Neural cell (in vitro differentiated cells): ENCODE measurements around the gene PRM2. TPM values are rescaled to one million over a fixed set of nuclear protein-coding genes. Genes with fewer than 3 reads are reported as not detected.

Experiments
- H2AFZ ChIP-seq: fragments of 200-600, 300-800 bp; sonication (generic), shearing (Covaris generic); 2 replicates; pipeline ENCODE4 v1.6.0; 2014; ENCODE audit warnings: low read depth, mild to moderate bottlenecking, antibody characterized with exemption, low read length, moderate library complexity
- H3F3A ChIP-seq: fragments of 200-600 bp; shearing (Covaris generic); 2 replicates; pipeline ENCODE4 v1.6.1; 2016; ENCODE audit warnings: mild to moderate bottlenecking, moderate library complexity, mixed read lengths, antibody characterized with exemption, low read length; ENCODE audit not compliant: insufficient read depth, poor library complexity, severe bottlenecking
- H3K27ac ChIP-seq: fragments of 200-600, 300-800 bp; sonication (generic), shearing (Covaris generic); 2 replicates; pipeline ENCODE4 v1.5.1; 2014; ENCODE audit warnings: mild to moderate bottlenecking, low read length, moderate library complexity
- H3K27me3 ChIP-seq: fragments of 300-800, 200-600 bp; sonication (generic), shearing (Covaris generic); 2 replicates; pipeline ENCODE4 v1.6.0; 2014; ENCODE audit warnings: mild to moderate bottlenecking, low read depth, low read length, moderate library complexity; ENCODE audit not compliant: insufficient read depth
- H3K36me3 ChIP-seq: fragments of 300-800, 200-600 bp; sonication (generic), shearing (Covaris generic); 2 replicates; pipeline ENCODE4 v1.5.1; 2014; ENCODE audit warnings: mild to moderate bottlenecking, antibody characterized with exemption, low read length, moderate library complexity; ENCODE audit not compliant: insufficient read depth
- H3K4me2 ChIP-seq: fragments of 300-800, 200-600 bp; sonication (generic), shearing (Covaris generic); 2 replicates; pipeline ENCODE4 v1.6.0; 2014; ENCODE audit warnings: mild to moderate bottlenecking, low read length
- H3K4me3 ChIP-seq: fragments of 300-800, 200-600 bp; sonication (generic), shearing (Covaris generic); 2 replicates; pipeline ENCODE4 v1.5.1; 2014; ENCODE audit warnings: mild to moderate bottlenecking, low read length, moderate library complexity
- H3K79me2 ChIP-seq: fragments of 200-600 bp; shearing (Covaris generic); replicated peaks from 2 replicates; pipeline ENCODE4 v1.6.0; 2014; ENCODE audit warnings: mild to moderate bottlenecking, low read length, moderate library complexity; ENCODE audit not compliant: insufficient read depth
- H3K9ac ChIP-seq: fragments of 300-800, 200-600 bp; sonication (generic), shearing (Covaris generic); 2 replicates; pipeline ENCODE4 v1.6.1; 2016; ENCODE audit warnings: mild to moderate bottlenecking, low read length, mixed read lengths
- H3K9me2 ChIP-seq: fragments of 200-600 bp; shearing (Covaris generic); 2 replicates; pipeline ENCODE4 v1.6.1; 2016; ENCODE audit warnings: mild to moderate bottlenecking, low read length, mixed read lengths; ENCODE audit not compliant: insufficient read depth
- H3K9me3 ChIP-seq: fragments of 200-600, 300-800 bp; sonication (generic), shearing (Covaris generic); 2 replicates; pipeline ENCODE4 v1.6.1; 2016; ENCODE audit warnings: mild to moderate bottlenecking, mixed run types, low read length, moderate library complexity, mixed read lengths
- H4K20me1 ChIP-seq: fragments of 200-600 bp; shearing (Covaris generic); 2 replicates; pipeline ENCODE4 v1.6.1; 2016; ENCODE audit warnings: mild to moderate bottlenecking, mixed run types; ENCODE audit not compliant: insufficient read depth
- EP300 ChIP-seq: fragments of 450-650 bp; conservative IDR thresholded peaks from 2 replicates; pipeline ENCODE4 v1.6.1; 2014; ENCODE audit warnings: antibody characterized with exemption, mild to moderate bottlenecking, moderate library complexity; ENCODE audit not compliant: poor library complexity, severe bottlenecking
- EZH2 ChIP-seq: fragments of 200-600, 300-800 bp; shearing (Covaris generic), sonication (generic); IDR thresholded peaks from 2 replicates; pipeline ENCODE4 v1.6.1; 2014; ENCODE audit warnings: antibody characterized with exemption, low read length, borderline replicate concordance, mild to moderate bottlenecking; ENCODE audit not compliant: insufficient read depth, poor library complexity, severe bottlenecking
- MXI1 ChIP-seq: fragments of 450-650 bp; conservative IDR thresholded peaks from 2 replicates; pipeline ENCODE4 v1.6.1; 2014; ENCODE audit warnings: antibody characterized with exemption, mild to moderate bottlenecking; ENCODE audit not compliant: poor library complexity, severe bottlenecking
- POLR2AphosphoS5 ChIP-seq: IDR thresholded peaks from 2 replicates; pipeline ENCODE4 v1.6.1; 2012
- RAD21 ChIP-seq: fragments of 450-650 bp; conservative IDR thresholded peaks from 2 replicates; pipeline ENCODE4 v1.6.1; 2014; ENCODE audit warnings: antibody characterized with exemption, mild to moderate bottlenecking, moderate library complexity
- SMC3 ChIP-seq: fragments of 450-650 bp; conservative IDR thresholded peaks from 2 replicates; pipeline ENCODE4 v1.6.1; 2014; ENCODE audit warnings: antibody characterized with exemption, mild to moderate bottlenecking, moderate library complexity; ENCODE audit not compliant: poor library complexity
- TAF1 ChIP-seq: IDR thresholded peaks from 2 replicates; pipeline ENCODE4 v1.6.1; 2012; ENCODE audit warnings: low read depth
- polyA plus RNA-seq: library from polyadenylated mRNA; depleted of rRNA; stranded (reverse); fragments of >200 nt; gene quantifications from 2 replicates; pipeline ENCODE4 v1.2.3, GENCODE V29; 2014
- TF ChIP-seq, protein P1 (sequence below): IDR thresholded peaks from 2 replicates; pipeline ENCODE4 v1.6.1; 2012; ENCODE audit warnings: borderline replicate concordance
- TF ChIP-seq, protein P2 (sequence below): fragments of 450-650 bp; IDR thresholded peaks from 2 replicates; pipeline ENCODE4 v1.5.1; 2014; ENCODE audit warnings: antibody characterized with exemption, mild to moderate bottlenecking, moderate library complexity; ENCODE audit not compliant: poor library complexity, severe bottlenecking

Gene PRM2
- polyA plus RNA-seq, 1 donor from 2014 or later, result not detected

DNA sequence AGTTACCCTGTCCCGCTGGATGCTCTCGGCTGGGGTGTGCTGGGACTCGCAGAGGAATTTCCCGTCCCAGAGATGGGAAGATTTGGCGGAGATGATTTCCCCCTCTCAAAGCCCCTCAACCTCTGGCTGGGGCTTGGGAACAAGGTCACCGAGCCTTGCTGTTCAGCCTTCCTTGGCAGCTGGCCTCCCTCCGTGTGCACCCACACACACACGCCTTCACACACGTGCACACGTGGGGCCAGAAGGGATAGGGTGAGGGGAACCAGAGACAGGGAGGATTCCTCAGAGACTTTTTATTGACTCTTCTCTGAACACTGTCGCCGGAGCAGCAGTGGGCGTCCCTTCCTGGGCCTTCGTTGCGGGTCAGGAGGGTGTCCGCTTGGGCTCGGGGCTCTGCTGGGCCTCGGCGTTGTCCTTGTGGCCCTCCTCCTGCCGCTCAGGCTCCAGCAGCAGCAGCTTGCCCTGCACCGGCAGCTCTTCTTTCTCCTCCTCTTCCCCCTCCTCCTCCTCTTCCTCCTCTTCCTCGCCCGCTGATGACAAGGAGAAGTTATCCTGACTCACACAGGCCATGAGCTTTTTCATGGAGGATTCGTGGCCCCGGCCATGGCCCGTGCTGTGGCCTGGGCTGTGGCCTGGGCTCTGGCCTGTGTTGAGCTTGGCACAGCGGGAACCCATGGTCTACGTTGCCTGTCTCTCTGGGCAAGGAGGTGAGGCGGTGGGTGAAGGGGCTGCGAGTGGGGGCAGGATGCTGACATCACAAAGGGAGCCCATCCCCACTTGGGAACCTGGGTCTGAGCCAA is 3.2 kb downstream of the PRM2 start, which contains the start of gene PRM3:
PRM3 (minus strand) TSS at position 709 of the 800 bp plus-strand sequence; CDS start at position 675, 34 bp downstream.
- H2AFZ ChIP-seq, result no peak within 1 kb of the TSS
- H3K79me2 ChIP-seq, result no peaks in the 10 kb centered on the region
- H3K27ac ChIP-seq, result no peak within 1 kb of the TSS
- H3K27me3 ChIP-seq, result no peaks in the 10 kb centered on the region
- no peaks in the 10 kb centered on the region for H4K20me1 ChIP-seq
- no peak within 1 kb of the TSS for H3K9ac ChIP-seq
- no peaks in the 10 kb centered on the region for H3F3A ChIP-seq
- H3K4me3 ChIP-seq, result no peak within 1 kb of the TSS
- no peaks in the 10 kb centered on the region for H3K9me2 ChIP-seq
- H3K4me2 ChIP-seq, result no peak within 1 kb of the TSS
- TF ChIP-seq, protein P1, sequence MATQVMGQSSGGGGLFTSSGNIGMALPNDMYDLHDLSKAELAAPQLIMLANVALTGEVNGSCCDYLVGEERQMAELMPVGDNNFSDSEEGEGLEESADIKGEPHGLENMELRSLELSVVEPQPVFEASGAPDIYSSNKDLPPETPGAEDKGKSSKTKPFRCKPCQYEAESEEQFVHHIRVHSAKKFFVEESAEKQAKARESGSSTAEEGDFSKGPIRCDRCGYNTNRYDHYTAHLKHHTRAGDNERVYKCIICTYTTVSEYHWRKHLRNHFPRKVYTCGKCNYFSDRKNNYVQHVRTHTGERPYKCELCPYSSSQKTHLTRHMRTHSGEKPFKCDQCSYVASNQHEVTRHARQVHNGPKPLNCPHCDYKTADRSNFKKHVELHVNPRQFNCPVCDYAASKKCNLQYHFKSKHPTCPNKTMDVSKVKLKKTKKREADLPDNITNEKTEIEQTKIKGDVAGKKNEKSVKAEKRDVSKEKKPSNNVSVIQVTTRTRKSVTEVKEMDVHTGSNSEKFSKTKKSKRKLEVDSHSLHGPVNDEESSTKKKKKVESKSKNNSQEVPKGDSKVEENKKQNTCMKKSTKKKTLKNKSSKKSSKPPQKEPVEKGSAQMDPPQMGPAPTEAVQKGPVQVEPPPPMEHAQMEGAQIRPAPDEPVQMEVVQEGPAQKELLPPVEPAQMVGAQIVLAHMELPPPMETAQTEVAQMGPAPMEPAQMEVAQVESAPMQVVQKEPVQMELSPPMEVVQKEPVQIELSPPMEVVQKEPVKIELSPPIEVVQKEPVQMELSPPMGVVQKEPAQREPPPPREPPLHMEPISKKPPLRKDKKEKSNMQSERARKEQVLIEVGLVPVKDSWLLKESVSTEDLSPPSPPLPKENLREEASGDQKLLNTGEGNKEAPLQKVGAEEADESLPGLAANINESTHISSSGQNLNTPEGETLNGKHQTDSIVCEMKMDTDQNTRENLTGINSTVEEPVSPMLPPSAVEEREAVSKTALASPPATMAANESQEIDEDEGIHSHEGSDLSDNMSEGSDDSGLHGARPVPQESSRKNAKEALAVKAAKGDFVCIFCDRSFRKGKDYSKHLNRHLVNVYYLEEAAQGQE, result no peak
- TF ChIP-seq, protein P2, sequence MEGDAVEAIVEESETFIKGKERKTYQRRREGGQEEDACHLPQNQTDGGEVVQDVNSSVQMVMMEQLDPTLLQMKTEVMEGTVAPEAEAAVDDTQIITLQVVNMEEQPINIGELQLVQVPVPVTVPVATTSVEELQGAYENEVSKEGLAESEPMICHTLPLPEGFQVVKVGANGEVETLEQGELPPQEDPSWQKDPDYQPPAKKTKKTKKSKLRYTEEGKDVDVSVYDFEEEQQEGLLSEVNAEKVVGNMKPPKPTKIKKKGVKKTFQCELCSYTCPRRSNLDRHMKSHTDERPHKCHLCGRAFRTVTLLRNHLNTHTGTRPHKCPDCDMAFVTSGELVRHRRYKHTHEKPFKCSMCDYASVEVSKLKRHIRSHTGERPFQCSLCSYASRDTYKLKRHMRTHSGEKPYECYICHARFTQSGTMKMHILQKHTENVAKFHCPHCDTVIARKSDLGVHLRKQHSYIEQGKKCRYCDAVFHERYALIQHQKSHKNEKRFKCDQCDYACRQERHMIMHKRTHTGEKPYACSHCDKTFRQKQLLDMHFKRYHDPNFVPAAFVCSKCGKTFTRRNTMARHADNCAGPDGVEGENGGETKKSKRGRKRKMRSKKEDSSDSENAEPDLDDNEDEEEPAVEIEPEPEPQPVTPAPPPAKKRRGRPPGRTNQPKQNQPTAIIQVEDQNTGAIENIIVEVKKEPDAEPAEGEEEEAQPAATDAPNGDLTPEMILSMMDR, result no peak
- TF ChIP-seq EZH2 (no peak), SMC3 (no peak), EP300 (no peak), RAD21 (no peak), MXI1 (no peak), POLR2AphosphoS5 (no peak)
- no peaks in the 10 kb centered on the region for H3K9me3 ChIP-seq
- H3K36me3 ChIP-seq, result no peaks in the 10 kb centered on the region

DNA sequence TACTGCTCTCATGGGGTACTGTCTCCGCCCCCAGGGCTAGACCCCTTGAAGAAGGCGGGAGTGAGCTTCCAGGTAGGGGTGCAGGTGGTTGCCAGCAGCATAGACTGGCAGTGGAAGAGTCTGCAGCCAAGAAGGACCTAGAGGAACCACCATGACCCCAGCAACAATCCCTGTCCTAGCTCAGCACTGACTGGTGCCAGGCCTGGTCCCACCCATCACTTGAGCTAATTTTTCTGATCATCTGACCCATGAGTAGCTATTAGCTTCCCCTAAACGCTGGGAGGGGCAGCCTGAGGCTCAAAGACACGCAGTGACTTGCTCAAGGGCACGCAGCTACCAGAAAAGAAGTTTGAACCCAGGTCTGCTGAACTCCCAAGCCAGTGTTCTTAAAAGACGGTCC is 3.8 kb downstream of the PRM2 start:
- H3K9ac ChIP-seq, result no peak overlapping the region
- H3K27me3 ChIP-seq, result no peaks in the 10 kb centered on the region
- no peak overlapping the region for H3K4me2 ChIP-seq
- no peaks in the 10 kb centered on the region for H3K9me3 ChIP-seq
- no peaks in the 10 kb centered on the region for H3K9me2 ChIP-seq
- H3K36me3 ChIP-seq, result no peaks in the 10 kb centered on the region
- TF ChIP-seq, protein P1, result no peak
- TF ChIP-seq RAD21 (no peak), SMC3 (no peak), EP300 (no peak), MXI1 (no peak), TAF1 (no peak), POLR2AphosphoS5 (no peak), EZH2 (no peak)
- TF ChIP-seq, protein P2, result no peak
- H3F3A ChIP-seq, result no peaks in the 10 kb centered on the region
- no peak overlapping the region for H3K27ac ChIP-seq
- no peaks in the 10 kb centered on the region for H4K20me1 ChIP-seq
- no peaks in the 10 kb centered on the region for H3K79me2 ChIP-seq
- no peak overlapping the region for H3K4me3 ChIP-seq
- H2AFZ ChIP-seq, result no peak overlapping the region
